HG03039 (cell line): ENCODE measurements around the gene WFDC8.

Source experiments
- ATAC-seq: cut with Tn5 transposase; IDR thresholded peaks from one replicate; pipeline ENCODE4 v1.9.1; 2021; ENCODE audit warnings: mild to moderate bottlenecking, moderate library complexity; ENCODE audit not compliant: unreplicated experiment

The WFDC8 gene

DNA sequence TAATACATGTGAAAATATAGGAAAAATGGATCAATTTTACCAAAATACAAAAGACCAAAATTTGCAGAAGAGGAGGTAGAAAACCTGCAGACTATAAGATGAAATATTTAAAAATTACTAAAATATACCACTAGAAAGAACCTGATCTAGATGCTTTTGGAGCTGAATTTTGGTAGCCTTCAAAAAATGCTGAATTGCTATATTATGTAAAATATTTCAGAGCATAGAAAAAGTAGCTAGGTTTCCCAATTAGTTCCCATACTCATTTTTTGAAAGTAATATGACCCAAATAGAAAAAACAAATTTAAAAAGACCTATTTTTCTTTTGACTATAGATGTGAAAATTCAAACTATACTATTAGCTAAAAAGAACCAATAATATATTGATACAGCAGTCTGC, 28.3 kb downstream of the WFDC8 start:
- no peak for ATAC-seq

DNA sequence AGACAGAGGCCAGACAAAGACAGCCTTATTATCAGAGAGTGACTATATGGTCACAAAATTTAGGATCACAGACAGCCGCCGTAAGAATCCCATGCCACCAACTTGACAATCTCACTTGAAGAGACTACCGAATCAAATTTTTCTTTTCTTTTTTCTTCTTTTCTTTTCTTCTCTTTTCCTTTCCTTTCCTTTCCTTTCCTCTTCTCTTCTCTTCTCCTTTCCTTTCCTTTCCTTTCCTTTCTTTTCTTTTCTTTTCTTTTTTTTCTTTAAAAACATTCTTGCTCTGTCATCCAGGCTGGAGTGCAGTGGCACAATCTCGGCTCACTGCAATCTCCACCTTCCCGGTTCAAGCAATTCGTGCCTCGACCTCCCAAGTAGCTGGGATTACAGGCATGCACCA, 30.7 kb downstream of the WFDC8 start:
- no peak for ATAC-seq

GRCh38 chr20:45547206-45547770, 31.8 kb downstream of the WFDC8 start, which contains the start of gene EPPIN:
Gene EPPIN (minus strand): TSS chr20:45547401. CDS start chr20:45547357, 44 bp downstream.
- ATAC-seq, result no peak

DNA sequence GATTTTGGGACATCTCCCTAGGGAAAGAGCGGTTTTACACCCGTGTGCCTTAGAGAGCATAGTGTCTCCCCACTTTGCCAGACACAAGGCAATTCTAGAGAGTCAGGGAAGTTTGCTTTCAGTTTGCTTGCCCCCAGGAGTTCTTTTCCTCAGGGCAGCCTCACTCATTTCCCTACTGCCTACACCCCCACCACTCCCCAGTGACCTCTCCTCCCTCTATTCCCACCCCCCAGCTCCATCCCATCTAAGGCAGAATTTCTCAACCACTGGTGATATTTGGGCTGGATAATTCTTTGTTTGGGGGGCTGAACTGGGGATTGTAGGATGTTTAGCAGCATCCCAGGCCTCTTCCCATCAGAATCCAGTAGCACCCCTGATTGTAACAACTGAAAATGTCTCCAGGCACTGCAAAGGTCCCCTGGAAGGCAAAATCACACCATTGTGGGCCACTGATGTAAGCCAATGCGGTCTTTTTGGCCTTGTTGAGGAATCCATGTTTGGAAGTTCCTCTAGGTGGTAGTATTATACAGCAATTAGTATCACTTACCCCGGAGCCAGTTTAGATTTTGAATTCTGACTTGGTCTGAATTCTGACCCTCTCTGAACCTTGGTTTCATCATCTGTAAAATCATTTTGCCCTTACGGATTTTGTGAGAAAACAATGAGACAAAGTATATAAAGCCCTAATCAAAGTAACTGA, 33.2 kb downstream of the WFDC8 start:
- no peak for ATAC-seq

DNA sequence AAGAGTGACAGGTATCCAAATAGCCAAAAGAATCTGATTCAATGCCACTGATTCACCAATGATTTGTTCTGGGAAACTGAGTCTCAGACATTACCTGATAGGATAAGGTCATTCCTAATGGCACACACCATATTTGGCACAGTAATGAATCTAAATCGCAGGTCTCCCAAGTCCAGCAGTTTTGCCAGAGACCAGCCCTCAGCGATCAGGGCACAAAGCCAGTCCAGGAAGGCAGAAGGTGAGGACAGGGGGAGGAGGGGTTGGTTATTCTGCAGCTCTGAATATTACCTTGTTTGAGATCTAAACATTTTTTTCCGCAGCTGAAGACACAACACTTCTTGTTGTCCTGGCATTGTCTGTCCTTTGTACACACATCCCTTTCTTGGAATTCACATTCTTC, 33.7 kb downstream of the WFDC8 start:
- ATAC-seq, result no peak

GRCh38 chr20:45539382-45539781, 39.7 kb downstream of the WFDC8 start, which contains the start of gene WFDC6:
Gene WFDC6 (minus strand): TSS chr20:45539482. CDS start chr20:45539407, 75 bp downstream.
- no peak for ATAC-seq

DNA sequence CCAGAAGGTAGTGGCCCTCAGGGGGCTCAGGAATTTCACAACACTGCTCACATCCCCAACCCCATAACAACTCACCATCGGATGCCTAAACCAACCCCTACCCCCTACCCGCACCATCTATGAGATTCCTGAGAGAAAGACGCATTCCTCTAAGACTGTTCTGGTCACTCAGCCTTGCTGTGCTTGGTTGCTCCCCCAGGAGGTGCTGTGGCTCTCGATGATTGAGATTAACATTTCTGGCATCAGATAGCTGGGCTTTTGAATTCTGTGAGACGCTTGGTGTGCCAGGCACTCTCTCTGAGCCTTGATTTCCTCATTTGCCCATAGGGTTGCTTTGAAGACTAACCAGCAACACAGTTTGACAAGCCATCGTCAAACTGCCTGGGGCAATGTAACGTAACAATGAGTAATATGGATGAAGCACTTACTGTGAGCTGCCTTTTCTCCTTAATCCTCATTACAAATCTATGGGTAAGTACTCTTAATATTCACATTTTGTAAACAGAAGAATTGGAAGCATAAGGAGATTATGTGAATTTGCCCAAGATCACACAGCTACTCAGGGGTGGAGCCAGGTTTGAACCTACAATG, 40.8 kb downstream of the WFDC8 start:
- ATAC-seq, result no peak

DNA sequence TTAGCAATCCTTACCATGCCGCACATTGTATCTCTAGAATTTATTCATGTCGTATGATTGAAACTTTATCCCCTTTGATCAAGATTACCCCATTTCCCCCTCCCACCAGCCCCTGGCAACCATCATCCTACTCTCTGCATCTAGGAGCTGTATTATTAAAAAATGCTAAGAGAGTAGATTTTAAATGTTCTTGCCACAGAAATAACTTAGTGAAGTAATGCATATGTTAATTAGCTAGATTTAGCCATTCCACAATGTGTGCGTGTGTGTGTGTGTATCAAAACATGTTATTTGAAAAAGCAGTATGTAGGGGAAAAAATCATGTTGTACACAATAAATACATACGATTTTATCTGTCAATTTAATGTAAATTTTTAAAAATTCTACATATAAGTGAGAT, 51.8 kb downstream of the WFDC8 start:
- no peak for ATAC-seq

DNA sequence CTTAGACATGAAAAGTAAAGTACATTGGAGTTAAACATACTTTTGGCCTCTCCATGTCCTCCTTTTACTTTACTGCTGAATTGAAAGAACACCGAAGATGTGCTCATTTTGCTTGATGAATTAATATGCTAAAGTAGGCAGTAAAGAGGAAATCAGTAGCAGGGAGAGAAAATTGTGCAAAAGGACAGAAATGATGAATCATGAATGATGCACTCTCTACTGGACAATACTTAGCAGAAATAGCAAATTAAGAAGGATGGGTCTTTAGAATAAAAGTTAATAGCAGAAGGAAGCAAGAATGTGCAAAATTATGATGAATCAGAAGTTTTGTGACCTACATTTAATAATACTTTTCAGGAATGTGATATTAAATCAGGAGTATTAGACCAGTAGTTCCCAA, 55.3 kb downstream of the WFDC8 start:
- no peak for ATAC-seq

DNA sequence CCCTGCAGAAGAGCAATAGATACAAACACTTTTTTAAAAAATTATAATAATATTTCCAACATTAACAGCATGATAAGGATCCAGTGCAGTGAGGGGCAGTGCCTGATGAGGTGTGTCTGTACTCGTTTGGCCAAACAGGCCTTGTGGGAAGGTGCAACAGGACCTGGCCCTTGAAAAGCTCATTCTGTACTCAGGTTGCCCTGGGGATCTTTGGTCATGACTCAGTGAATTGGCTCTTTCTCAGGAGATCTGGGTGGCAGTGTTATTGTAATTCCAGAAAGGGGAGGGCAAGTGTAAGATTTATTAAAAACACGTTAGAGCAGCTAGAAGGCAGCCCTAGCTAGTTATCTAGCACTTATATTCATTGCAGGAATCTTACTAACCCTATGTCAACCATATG, 60.8 kb downstream of the WFDC8 start:
- no peak for ATAC-seq

DNA sequence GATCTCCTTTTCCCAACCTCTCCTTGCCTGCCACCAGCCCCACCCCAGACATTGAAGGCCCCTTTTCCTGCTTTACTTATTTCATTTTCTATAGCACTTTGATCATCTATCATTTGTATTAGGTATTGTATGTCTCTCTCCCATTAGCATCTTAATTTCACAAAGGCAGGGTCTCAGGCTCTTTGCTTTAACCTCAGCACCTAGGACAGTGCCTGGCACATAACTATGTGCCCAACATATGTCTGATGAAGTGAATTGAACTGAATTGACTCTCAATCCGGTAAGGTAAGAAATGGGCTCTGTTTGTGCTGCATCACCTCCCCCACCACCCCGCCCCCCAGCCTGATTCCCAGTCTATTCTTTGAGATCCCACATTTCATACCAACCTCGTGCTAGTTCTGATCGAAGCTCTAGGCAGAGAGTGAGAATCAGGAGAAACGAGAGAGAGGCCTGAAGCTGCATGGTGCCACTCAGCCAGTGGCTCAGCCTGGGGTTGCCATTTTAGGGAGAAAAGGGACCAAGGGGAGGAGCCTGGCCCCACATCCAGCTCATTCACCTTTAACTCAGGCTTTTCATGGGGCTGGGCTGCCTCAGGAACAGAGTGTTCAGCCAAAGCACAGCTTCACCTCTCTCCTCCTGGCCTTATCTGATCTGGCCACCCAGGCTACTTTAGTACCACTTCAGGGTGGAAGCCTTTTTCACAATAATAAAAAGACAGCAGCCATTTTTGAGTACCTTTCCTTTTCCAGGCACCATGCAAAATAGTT, 63.8 kb downstream of the WFDC8 start, which contains the start of gene SPINT3:
TSS of gene SPINT3 (minus strand) at position 476 of the 767 bp plus-strand sequence. CDS start at position 462, 14 bp downstream.
- no peak for ATAC-seq

DNA sequence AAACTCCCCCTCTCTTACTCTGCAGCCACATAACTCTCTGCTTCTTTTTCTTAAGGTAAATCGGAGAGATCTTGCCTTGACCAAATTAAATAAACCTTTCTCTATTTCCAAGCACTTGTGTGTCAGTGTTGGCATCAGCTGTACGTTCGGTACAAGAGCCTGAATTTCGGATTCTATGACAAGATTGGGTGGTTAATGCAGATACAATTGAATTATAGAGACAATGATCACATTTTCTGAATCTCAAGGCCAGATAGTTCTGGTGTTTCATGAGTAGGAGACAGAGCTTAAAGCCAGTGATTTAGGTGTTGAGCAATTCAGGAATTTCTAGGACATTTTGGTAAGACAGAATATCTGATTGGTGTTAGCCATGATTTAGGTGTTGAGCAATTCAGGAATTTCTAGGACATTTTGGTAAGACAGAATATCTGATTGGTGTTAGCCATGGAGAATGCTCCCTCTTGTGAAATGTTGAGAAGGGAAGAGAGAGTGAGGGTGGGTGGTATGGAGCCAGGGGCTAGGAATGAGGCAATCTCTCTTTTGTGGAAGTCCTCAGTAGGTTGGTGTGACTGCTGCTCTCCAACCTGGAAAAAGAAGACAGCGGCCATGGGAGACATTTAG, 68.7 kb downstream of the WFDC8 start:
- no peak for ATAC-seq

- ATAC-seq, result no peak
Observed at GRCh38 chr20:45509091-45509490, 70.0 kb downstream of the WFDC8 start.

- no peak for ATAC-seq
Observed at GRCh38 chr20:45508068-45508886, 70.8 kb downstream of the WFDC8 start.

DNA sequence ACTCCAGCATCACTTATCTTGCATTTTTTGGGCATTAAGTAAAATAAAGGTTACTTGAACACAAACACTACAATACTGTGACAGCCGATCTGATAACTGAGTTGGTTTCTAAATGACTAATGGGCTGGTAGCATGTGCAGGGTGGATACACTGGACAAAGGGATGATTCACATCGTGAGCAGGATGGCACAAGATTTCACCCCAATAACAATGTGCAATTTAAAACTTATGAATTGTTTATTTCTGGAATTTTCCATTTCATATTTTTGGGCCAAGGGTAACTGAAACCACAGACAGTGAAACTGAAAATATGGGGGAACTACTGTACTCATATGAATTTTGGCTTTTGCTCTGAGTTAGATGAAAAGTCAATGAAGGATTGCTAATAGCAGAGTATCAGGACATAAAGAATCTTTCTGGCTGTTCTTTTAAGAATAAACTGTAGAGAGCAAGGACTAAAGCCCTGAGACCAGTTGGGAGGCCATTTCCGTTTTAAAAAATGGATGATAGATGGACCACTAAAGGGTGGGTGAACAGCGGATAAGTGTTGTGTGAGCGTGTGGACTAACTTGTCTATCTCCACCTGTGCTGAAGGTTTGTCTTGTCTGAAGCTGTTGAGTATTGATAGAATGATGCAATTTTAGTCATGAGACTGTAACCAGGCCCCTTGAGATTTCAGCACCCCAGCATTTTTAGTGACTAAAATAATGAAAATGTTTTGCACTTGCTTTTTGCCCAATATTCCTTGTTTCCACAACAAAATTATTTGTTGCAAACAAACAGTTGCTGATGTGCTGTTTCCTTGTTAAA, 71.9 kb downstream of the WFDC8 start:
- ATAC-seq, result no peak

DNA sequence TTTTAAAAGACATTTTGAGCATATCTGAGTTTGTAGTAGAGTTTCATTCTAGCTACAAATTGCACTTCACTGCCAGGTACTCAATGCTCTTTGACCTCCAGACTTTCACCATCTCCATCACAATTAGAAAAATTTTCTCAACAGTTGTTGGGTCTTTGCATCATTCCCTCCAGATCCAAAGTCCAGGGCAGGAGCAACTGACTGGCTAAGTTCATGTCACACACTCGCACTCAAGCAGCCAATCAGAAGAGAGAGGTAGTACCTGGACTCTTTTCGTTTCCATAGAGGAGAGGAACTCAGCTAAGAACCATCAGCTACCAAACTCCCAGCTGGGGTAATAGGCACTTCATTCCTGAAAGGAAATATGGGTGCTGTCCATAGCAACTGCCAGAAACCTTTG, 72.7 kb downstream of the WFDC8 start:
- no peak for ATAC-seq

DNA sequence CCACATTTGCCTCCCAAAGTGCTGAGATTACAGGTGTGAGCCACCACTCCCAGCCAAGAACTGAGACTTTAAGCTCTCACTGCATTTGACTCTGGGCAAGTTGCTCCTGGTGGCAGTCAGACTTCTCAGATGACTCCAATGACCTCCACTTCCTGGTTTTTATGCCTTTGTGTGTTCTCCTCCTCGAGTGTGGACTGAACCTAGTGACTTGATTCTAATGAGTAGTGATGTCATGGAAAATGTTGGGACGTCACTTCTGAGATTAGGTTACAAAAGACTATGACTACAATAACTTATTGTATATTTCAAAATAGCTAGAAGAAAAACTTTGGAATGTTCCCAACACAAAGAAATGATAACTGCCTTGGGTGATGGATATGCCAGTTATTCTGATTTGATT, 75.7 kb downstream of the WFDC8 start:
- ATAC-seq, result no peak

GRCh38 chr20:45502561-45502960, 76.5 kb downstream of the WFDC8 start:
- no peak for ATAC-seq
